ENCODE data around the gene NME3. TPM values are rescaled to one million over a fixed set of nuclear protein-coding genes. Genes with fewer than 3 reads are reported as not detected.
"Not testable (repeated sequence)": the region's sequence is repeated elsewhere in the genome, so short reads cannot be mapped to it uniquely, and the experiment has no call there.

The NME3 gene
- total RNA-seq, 1 experiment from 2014 or later = 218 TPM

DNA sequence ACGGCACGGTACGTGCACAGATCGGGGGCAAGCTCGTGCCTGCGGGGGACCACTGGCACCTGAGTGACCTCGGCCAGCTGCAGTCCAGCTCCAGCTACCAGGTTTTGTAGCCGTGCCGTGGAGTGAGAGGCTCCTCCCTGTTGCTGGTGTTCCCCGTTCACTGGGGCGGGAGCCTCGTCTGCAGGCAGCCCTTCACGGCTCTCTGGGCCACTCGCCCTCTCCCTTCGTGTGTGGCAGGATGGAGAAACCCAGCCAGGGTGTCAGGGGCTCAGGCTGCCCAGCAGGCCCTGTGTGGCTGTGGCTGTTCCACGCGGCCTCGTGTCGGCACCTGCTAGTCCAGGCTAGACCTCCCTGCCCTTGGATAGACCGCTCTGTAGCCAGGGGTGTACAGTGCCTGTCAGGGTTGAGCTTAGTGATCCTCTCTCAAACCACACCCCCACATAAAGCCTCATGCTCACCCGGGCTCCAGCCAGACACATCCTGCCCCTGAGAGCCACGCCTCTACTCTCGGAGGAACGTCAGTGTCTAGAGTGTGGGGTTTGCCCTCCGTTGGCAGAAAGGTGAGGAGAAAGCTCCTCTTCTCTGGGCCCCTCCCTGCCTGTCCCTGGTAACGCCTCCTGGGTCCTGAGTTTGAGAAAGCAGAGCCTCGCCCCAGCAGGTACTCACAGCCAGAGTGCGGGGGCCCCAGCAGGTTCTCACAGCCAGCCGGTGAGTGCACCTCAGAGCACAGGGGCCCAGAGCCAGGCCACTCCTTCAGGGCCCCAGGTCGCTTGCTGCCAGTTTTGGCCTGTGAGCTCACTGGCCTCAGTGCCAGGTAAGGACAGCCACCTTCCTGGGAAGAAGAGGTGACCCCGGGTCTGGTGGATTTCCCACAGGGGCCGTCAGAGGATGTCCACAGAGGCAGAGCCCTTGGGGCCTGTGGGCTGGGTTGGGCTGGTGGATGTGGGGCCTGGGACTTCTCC, 27.7 kb downstream of the NME3 start:
- in situ Hi-C loops (cut with HindIII; ENCODE audit: low pct_unique_long_range_greater_than_20kb, low sequenced_read_pairs) = no loop called here
- DNase-seq (ENCODE audit: low read depth) = no peak

DNA sequence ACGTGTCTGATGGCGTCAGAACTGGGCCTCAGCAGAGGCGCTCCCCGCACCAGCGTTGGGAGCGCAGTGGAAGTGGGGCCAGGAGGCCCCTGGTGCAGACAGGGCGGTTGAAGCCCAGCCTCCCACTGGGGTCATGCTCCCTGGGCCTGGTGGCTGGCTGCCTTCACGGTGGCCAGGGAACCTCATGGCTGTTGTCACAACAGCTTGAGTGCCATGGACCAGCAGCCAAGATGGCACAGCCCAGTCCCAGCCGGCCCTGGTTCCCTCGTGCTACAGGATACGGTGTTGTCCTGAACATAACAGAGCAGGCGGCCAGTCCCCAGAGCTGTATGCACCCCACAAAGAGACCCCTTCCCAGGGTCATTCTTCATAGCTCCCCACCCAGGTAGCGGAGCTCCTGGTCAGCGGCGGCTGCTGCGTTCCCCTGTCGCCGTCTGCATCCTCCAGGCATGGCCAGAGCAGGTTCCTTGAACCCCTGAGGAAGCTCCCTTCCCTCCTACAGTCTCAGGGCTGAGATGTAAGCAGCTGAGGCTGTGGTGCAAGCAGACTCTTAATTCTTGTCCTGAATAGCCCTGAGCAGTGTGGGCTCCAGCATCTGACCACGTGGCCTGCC, 29.7 kb downstream of the NME3 start:
- no peak for DNase-seq (ENCODE audit: low read depth)
- in situ Hi-C loops (cut with HindIII; ENCODE audit: low pct_unique_long_range_greater_than_20kb, low sequenced_read_pairs) = no loop called here

- in situ Hi-C loops (cut with HindIII; ENCODE audit: low pct_unique_long_range_greater_than_20kb, low sequenced_read_pairs) = no loop called here
- no peak for DNase-seq (ENCODE audit: low read depth)
Observed at GRCh38 chr16:1740781-1741490, 30.4 kb downstream of the NME3 start.

- in situ Hi-C loops (cut with HindIII; ENCODE audit: low pct_unique_long_range_greater_than_20kb, low sequenced_read_pairs) = no loop called here
- DNase-seq (ENCODE audit: low read depth) = no peak
Observed at GRCh38 chr16:1740234-1740633, 31.1 kb downstream of the NME3 start.

- in situ Hi-C loops (cut with HindIII; ENCODE audit: low pct_unique_long_range_greater_than_20kb, low sequenced_read_pairs) = no loop called here
- no peak for DNase-seq (ENCODE audit: low read depth)
Observed at GRCh38 chr16:1734816-1735215, 36.5 kb downstream of the NME3 start.

- DNase-seq (ENCODE audit: low read depth) = no peak
- in situ Hi-C loops (cut with HindIII; ENCODE audit: low pct_unique_long_range_greater_than_20kb, low sequenced_read_pairs) = no loop called here
Observed at GRCh38 chr16:1734123-1734522, 37.2 kb downstream of the NME3 start.

DNA sequence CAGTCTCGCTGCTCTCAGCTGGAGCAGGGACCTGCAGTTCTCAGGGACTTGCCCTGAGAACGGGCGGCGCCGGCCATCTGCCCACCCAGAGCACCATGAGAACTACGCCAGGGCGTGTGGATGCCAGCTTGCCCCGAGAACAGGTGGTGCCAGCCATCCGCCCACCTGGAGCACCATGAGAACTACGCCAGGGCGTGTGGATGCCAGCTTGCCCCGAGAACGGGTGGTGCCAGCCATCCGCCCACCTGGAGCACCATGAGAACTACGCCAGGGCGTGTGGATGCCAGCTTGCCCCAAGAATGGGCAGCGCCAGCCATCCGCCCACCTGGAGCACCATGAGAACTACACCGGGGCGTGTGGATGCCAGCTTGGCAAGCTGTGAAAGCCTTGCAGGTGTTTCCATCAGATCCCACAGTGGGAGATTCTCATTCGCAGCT, 38.8 kb downstream of the NME3 start:
- not testable (repeated sequence) for DNase-seq (ENCODE audit: low read depth)

DNA sequence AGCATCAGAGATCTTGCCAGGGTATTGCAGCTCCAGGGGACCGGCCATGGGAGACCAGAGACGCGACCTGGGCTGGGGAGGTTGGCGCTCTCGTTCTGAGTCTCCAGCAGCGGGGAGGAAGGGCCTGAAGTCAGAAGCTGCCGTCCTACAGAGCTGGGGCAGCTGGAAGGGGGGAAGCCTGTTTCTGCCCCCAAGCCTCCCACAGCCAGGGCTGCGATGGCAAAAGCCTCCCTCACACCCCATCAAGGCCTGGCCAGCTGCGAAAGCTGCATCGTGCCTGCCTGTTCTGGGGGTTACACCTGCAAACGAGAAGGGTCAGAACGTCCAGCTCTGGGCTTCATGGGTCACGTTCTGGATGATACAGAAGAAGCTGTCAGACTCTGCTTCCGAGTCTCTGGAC, 39.3 kb downstream of the NME3 start:
- no peak for DNase-seq (ENCODE audit: low read depth)
- in situ Hi-C loops (cut with HindIII; ENCODE audit: low pct_unique_long_range_greater_than_20kb, low sequenced_read_pairs) = no loop called here

More for the DNA sequence above, 38.8 kb downstream of the NME3 start:
- in situ Hi-C loops (cut with HindIII; ENCODE audit: low pct_unique_long_range_greater_than_20kb, low sequenced_read_pairs) = not testable (repeated sequence)

DNA sequence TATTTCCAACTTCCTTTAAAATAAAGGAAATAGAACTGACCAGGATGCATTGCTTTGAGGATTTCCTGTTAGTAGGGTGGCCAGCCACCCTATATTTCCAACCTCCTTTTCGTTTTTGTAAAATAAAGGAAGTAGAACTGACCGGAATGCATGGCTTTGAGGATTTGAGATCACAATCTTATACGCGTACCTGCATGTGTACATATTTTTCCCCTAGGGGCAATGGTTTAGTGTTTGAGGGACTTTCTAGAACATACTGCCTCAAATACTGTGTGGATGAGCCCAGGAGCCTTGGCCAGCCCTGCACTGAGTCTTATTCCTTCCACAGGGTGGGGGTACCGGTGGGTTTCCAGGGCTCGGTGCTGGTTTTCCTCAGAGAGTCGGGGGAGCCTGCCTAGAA, 39.7 kb downstream of the NME3 start:
- in situ Hi-C loops (cut with HindIII; ENCODE audit: low pct_unique_long_range_greater_than_20kb, low sequenced_read_pairs) = no loop called here

DNA sequence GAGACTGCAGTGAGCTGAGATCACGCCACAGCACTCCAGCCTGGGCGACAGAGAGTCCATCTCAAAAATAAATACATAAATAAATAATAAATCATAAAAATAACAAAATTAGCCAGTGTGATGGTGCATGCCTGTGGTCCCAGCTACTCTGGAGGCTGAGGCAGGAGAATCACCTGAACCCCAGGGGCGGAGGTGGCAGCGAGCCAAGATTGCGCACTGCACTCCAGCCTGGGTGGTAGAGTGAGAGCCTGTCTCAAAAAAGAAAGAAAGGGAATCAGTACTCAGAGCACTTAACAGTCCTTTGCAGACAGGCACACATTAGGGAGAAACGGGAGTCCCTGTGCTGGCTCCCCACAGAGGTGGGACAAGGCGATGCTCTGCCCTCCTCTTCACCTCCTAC, 40.3 kb downstream of the NME3 start:
- in situ Hi-C loops (cut with HindIII; ENCODE audit: low pct_unique_long_range_greater_than_20kb, low sequenced_read_pairs) = no loop called here

More for the DNA sequence above, 39.7 kb downstream of the NME3 start:
- no peak for DNase-seq (ENCODE audit: low read depth)

DNA sequence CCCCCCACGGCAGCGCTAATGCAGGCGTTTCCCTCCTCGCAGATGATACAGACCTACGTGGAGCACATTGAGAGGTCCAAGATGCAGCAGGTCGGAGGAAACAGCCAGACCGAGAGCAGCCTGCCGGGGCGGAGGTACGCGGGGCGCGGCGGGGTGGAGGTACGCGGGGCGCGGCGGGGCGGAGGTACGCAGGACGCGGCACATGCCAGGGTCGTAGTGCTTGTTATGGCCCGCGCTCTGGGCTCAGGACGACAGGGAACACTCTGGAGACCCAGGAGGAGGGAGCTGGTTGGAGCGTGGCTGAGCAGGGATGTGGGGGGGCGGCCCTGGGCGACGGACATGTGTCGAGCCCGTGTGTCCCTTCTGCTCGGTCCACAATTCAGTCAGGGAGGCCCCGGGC, 41.9 kb downstream of the NME3 start:
- no peak for DNase-seq (ENCODE audit: low read depth)
- in situ Hi-C loops (cut with HindIII; ENCODE audit: low pct_unique_long_range_greater_than_20kb, low sequenced_read_pairs) = no loop called here

More for the DNA sequence above, 40.3 kb downstream of the NME3 start:
- no peak for DNase-seq (ENCODE audit: low read depth)

DNA sequence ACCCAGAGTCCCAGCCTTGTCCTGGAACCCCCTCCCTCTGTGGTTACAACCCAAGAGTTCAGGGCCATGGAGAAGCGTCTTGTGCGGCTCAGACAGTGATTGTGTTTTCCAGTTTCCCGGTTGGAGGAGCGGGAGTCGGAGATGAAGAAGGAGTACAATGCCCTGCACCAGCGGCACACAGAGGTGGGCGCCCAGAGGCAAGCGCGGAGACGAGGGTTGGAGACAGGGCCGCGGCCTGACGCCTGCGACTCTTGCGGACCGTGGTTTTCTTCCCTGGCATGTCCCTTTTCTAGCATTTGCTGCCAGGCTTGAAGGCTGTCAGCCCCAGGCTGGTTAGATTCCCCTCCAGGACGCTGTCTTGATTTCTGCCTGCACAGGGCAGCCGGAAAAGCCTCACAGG, 42.3 kb downstream of the NME3 start:
- DNase-seq (ENCODE audit: low read depth) = no peak
- in situ Hi-C loops (cut with HindIII; ENCODE audit: low pct_unique_long_range_greater_than_20kb, low sequenced_read_pairs) = no loop called here

DNA sequence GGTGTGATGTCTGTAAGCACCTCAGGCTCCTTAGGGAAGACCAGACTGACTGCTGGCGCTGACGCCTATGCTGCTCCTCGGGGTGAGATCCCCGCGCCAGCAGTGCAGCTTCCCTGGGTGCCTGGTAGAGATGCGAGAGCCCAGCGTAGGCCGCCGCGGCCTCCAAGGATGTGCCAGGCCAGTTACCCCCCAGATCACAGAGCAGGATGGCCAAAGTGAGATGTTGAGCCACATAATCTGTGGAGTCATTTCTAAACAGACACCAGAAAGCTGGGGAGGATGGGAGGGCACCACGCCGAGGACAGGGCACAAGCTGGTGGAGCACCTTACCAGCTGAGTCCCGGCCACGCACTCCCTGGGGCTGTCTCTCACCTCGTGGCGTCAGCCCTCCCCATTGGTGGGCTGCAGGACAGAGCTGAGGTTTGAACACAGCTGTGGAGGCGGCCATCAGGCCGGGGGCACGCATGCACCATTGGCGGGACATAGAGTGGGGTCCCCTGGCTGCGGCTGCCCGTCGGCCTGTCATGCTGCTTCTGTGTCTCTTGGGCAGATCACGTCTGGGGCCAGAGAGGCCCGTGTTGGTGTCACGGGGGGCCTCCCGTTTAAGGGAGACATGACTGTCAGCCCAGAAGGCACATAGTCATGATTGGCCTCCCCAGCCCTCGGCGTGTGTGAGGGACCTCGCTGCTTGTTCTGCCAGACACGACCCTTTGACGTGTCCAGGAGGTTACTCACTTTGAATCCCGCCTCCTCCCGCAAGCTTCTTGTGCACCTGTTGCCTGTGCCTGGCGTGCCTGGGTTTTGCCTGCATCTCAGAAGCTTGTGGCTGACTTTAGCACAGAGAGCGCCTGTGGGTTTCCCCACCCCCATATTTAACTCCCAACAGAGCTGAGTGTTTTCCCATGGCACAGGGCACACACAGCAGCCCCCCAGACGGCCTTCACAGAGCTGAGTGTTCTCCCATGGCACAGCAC, 43.4 kb downstream of the NME3 start:
- in situ Hi-C loops (cut with HindIII; ENCODE audit: low pct_unique_long_range_greater_than_20kb, low sequenced_read_pairs) = no loop called here

GRCh38 chr16:1726661-1727502, 44.5 kb downstream of the NME3 start:
- no peak for DNase-seq (ENCODE audit: low read depth)

More for the DNA sequence above, 43.4 kb downstream of the NME3 start:
- DNase-seq (ENCODE audit: low read depth) = no peak

GRCh38 chr16:1724491-1724890, 46.9 kb downstream of the NME3 start:
- DNase-seq (ENCODE audit: low read depth) = no peak
- in situ Hi-C loops (cut with HindIII; ENCODE audit: low pct_unique_long_range_greater_than_20kb, low sequenced_read_pairs) = no loop called here

More at GRCh38 chr16:1726661-1727502, 44.5 kb downstream of the NME3 start:
- in situ Hi-C loops (cut with HindIII; ENCODE audit: low pct_unique_long_range_greater_than_20kb, low sequenced_read_pairs) = no loop called here

DNA sequence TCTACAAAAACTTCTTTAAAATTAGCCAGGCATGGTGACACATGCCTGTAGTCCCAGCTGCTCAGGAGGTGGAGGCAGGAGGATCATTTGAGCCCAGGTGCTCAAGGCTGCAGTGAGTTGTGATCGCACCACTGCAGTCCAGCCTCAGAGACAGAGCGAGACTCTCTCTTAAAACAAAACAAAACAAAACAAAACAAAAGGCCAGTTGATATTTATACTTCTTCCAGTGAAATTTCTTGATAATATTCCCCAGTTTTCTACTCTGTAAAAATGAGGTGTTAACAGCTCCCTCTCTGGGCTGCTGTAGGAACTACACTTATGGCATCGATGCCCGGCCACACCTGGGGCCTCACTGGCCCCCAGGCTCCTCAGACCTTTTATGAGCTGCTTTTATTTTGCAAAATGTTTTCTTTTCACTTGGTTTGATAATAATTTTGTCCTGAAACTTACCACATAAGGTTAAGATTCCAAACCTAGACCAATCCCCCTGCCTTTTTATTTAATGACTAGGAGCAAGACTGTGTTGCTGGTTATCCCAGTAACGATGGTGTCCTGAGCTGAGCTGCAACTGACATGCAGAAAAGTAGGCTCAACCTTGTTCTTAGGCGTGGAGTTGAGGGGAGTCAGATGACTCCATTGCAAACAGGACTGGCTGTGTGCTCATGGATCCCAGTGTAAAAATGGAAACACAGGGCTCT, 47.7 kb downstream of the NME3 start:
- peak; percentile 80 for DNase-seq (ENCODE audit: low read depth)
- in situ Hi-C loops (cut with HindIII; ENCODE audit: low pct_unique_long_range_greater_than_20kb, low sequenced_read_pairs) = no loop called here
